KOPT-K1 (cell line): ENCODE results near the gene TOGARAM1.
"Not testable (repeated sequence)": the region's sequence is repeated elsewhere in the genome, so short reads cannot be mapped to it uniquely, and the experiment has no call there.

Experiments
- H3K27ac ChIP-seq: fragments of 200-600 bp; sonication (generic); 2 replicates; pipeline ENCODE4 v1.5.1; 2016; ENCODE audit warnings: antibody characterized with exemption, mild to moderate bottlenecking, low read depth, low read length; ENCODE audit not compliant: poor library complexity, severe bottlenecking
- H3K36me3 ChIP-seq: fragments of 200-600 bp; sonication (generic); 2 replicates; pipeline ENCODE4 v1.5.1; 2017; ENCODE audit warnings: antibody characterized with exemption, mild to moderate bottlenecking, low read length, moderate library complexity; ENCODE audit not compliant: insufficient read depth
- H3K9me3 ChIP-seq: fragments of 200-600 bp; sonication (generic); 2 replicates; pipeline ENCODE4 v1.5.1; 2017; ENCODE audit warnings: antibody characterized with exemption, low read length, mild to moderate bottlenecking; ENCODE audit not compliant: insufficient read depth, poor library complexity, severe bottlenecking

The TOGARAM1 gene

GRCh38 chr14:45080416-45080968 lies 118.5 kb downstream of the TOGARAM1 start:
- H3K9me3 ChIP-seq, H3K36me3 ChIP-seq, H3K27ac ChIP-seq: not testable (repeated sequence)

GRCh38 chr14:45081096-45081495 lies 119.1 kb downstream of the TOGARAM1 start:
- not testable (repeated sequence) for H3K36me3 ChIP-seq, H3K27ac ChIP-seq, H3K9me3 ChIP-seq

- H3K36me3 ChIP-seq = peaks cover 11% of the 10 kb centered on the region; the same call in 1 of the 2 replicates
- H3K27ac ChIP-seq = no peak overlapping the region
- H3K9me3 ChIP-seq = no peaks in the 10 kb centered on the region
Observed at GRCh38 chr14:45082420-45082819, 120.4 kb downstream of the TOGARAM1 start.

- H3K27ac ChIP-seq = peak overlapping the region; percentile 79
Observed at GRCh38 chr14:45083617-45083975, 121.6 kb downstream of the TOGARAM1 start.

GRCh38 chr14:45083976-45084722 lies 122.2 kb downstream of the TOGARAM1 start, which contains the start of gene PRPF39:
PRPF39 (plus strand) TSS chr14:45084116; CDS start chr14:45095240, 11,124 bp downstream.
- H3K9me3 ChIP-seq = no peaks in the 10 kb centered on the region
- peak within 1 kb of the TSS; percentile 79 for H3K27ac ChIP-seq

More at GRCh38 chr14:45083617-45083975, 121.6 kb downstream of the TOGARAM1 start:
- H3K9me3 ChIP-seq = no peaks in the 10 kb centered on the region
- H3K36me3 ChIP-seq = peaks cover 11% of the 10 kb centered on the region; the same call in 1 of the 2 replicates

GRCh38 chr14:45084946-45085346 lies 123.0 kb downstream of the TOGARAM1 start:
- Histone ChIP-seq H3K27ac (peak overlapping the region; percentile 79), H3K9me3 (no peaks in the 10 kb centered on the region), H3K36me3 (peaks cover 11% of the 10 kb centered on the region; the same call in 1 of the 2 replicates)

More at GRCh38 chr14:45083976-45084722, 122.2 kb downstream of the TOGARAM1 start, which contains the start of gene PRPF39:
- H3K36me3 ChIP-seq = peaks cover 11% of the 10 kb centered on the region; the same call in 1 of the 2 replicates

- peaks cover 32% of the 10 kb centered on the region for H3K36me3 ChIP-seq
- no peaks in the 10 kb centered on the region for H3K9me3 ChIP-seq
- no peak overlapping the region for H3K27ac ChIP-seq
Observed at GRCh38 chr14:45089813-45090212, 127.8 kb downstream of the TOGARAM1 start.

- Histone ChIP-seq H3K27ac (no peak overlapping the region), H3K9me3 (no peaks in the 10 kb centered on the region), H3K36me3 (peaks cover 46% of the 10 kb centered on the region)
Observed at GRCh38 chr14:45091710-45092109, 129.7 kb downstream of the TOGARAM1 start.

- no peak overlapping the region for H3K27ac ChIP-seq
- H3K36me3 ChIP-seq = peaks cover 64% of the 10 kb centered on the region
- no peaks in the 10 kb centered on the region for H3K9me3 ChIP-seq
Observed at GRCh38 chr14:45094275-45094674, 132.3 kb downstream of the TOGARAM1 start.

- Histone ChIP-seq H3K9me3 (no peaks in the 10 kb centered on the region), H3K27ac (no peak overlapping the region)
Observed at GRCh38 chr14:45095143-45095542, 133.2 kb downstream of the TOGARAM1 start.

GRCh38 chr14:45096218-45096617 lies 134.2 kb downstream of the TOGARAM1 start:
- no peak overlapping the region for H3K27ac ChIP-seq
- H3K36me3 ChIP-seq = peaks cover 73% of the 10 kb centered on the region
- H3K9me3 ChIP-seq = no peaks in the 10 kb centered on the region

More at GRCh38 chr14:45095143-45095542, 133.2 kb downstream of the TOGARAM1 start:
- peaks cover 73% of the 10 kb centered on the region for H3K36me3 ChIP-seq

- H3K36me3 ChIP-seq = peaks cover 99% of the 10 kb centered on the region
- H3K27ac ChIP-seq = no peak overlapping the region
- no peaks in the 10 kb centered on the region for H3K9me3 ChIP-seq
Observed at GRCh38 chr14:45103806-45104205, 141.8 kb downstream of the TOGARAM1 start.

GRCh38 chr14:45104561-45104960 lies 142.6 kb downstream of the TOGARAM1 start:
- Histone ChIP-seq H3K27ac (no peak overlapping the region), H3K36me3 (peaks cover 99% of the 10 kb centered on the region), H3K9me3 (no peaks in the 10 kb centered on the region)

GRCh38 chr14:45112896-45113781 lies 151.1 kb downstream of the TOGARAM1 start:
- Histone ChIP-seq H3K36me3 (peaks cover 100% of the 10 kb centered on the region), H3K9me3 (no peaks in the 10 kb centered on the region), H3K27ac (no peak overlapping the region)

GRCh38 chr14:45114327-45114726 lies 152.3 kb downstream of the TOGARAM1 start:
- Histone ChIP-seq H3K27ac (no peak overlapping the region), H3K36me3 (peaks cover 100% of the 10 kb centered on the region), H3K9me3 (no peaks in the 10 kb centered on the region)
